Activated CD4-positive, alpha-beta T cell treated with anti-CD3 and anti-CD28 coated beads, Interleukin-2, amount 50 U/mL, for 16 hours (primary cell): ENCODE measurements around the gene ARHGEF4.
"Not testable (repeated sequence)": the region's sequence is repeated elsewhere in the genome, so short reads cannot be mapped to it uniquely, and the experiment has no call there.

Experiments used
- DNase-seq: peaks from one replicate; pipeline ENCODE4 v3.0.0-alpha.2; 2020

Gene ARHGEF4

DNA sequence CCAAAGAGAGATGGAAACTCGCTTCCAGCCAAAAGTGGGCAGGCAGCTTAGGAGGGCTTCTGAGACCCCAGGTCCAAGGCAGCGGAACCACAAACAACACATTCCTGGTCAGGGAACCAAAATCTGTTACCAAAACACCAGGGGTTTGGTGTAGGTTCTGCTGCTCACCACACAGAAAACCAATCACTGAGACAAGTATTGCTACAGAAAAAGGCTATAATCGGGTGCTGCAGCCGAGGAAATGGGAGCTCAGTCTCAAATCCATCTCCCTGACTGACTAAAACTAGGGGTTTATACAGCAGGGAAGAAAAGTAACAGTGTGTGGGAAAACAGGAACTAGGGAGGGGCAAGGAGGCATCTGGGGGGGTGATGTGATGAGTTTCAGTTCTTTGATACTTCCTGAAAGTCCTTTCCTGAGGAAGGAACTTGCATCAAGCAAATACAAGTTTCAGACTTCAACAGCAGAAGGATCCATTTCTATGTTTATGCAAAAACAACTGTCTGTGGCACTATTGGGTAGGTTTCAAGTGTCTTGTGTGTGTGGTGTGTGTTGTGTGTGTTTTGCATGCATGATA is 148.6 kb downstream of the ARHGEF4 start:
- no peak for DNase-seq

- DNase-seq: no peak
Observed at GRCh38 chr2:130985831-130986649, 149.3 kb downstream of the ARHGEF4 start.

DNA sequence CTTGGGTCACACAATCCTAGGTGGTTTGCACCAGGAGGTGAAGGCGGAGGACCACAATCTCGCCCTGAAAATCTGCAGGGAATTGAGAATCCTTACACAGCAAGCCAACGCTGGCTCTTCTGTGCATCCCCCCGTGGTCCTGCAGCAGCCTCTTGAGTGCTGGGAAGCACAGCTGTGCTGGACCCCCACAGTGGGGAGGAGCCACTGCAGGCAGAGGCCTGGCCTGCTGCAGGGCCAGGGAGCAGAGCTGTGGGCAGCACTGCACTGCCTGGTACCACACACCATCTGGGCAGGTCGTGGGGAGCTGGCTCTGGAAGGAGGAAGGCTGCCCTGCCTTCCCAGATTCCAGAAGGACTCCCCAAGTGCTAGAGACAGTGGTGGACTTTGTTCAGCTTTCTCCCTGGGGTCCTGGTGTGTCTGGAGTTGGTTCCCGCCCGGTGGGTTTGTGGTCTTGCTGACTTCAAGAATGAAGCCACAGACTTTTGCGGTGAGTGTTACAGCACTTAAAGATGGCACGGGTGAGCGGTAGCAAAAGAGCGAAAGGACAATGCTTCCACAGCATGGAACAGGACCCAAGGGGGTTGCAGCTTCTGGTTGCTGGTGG is 150.3 kb downstream of the ARHGEF4 start:
- DNase-seq: no peak

GRCh38 chr2:130987519-130988425 is 151.1 kb downstream of the ARHGEF4 start:
- no peak for DNase-seq

DNA sequence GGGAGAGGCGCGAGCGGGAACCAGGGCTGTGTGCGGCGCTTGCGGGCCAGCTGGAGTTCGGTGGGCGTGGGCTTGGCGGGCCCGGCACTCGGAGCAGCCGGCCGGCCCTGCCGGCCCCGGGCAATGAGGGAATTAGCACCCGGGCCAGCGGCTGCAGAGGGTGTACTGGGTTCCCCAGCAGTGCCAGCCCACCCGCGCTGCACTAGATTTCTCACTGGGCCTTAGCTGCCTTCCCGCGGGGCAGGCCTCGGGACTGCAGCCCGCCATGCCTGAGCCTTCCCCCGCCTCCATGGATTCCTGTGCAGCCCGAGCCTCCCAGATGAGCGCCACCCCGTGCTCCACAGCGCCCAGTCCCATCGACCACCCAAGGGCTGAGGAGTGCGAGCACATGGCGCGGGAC is 154.7 kb downstream of the ARHGEF4 start:
- not testable (repeated sequence) for DNase-seq

- not testable (repeated sequence) for DNase-seq
Observed at GRCh38 chr2:130992003-130992402, 155.3 kb downstream of the ARHGEF4 start.

GRCh38 chr2:130996691-130997090 is 160.0 kb downstream of the ARHGEF4 start:
- DNase-seq: no peak

- DNase-seq: no peak
Observed at GRCh38 chr2:130997198-130997597, 160.5 kb downstream of the ARHGEF4 start.

- DNase-seq: no peak
Observed at GRCh38 chr2:130998561-130998960, 161.8 kb downstream of the ARHGEF4 start.

- DNase-seq: no peak
Observed at GRCh38 chr2:131004446-131005209, 167.9 kb downstream of the ARHGEF4 start.

DNA sequence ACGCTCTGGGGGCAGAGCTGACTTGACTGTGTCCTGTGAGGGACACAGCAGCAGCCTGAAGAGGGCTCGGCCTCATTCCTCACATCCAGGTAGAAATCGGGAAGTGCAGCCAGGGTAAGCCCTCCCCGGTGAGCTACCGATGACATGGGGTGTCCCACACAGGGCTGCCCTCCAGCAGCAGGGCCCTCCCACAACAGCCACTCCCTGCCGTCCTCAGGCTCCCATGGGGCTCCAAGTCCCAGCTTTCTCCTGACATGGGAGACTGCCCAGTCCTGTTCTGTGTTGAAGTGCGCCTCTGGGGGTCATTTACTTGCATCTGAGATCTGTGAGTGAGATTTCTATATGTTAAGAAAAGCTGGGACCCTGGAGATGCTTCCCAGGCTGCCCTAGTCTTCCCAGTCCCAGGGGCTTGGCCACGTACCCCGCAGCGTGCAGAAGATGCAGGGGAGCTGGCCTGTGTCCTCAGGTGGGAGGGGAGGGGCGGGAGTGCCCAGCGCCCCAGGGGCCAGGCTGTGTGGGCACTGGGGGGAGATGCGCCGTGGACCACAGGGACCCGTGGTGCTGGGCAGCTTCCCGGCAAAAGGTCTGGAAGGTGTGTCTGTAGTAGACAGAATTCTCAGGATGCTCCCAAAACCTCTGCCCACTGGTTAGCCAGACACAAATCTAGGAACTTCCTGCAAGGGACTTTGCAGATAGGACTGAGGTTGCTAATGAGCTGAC is 168.7 kb downstream of the ARHGEF4 start:
- no peak for DNase-seq

GRCh38 chr2:131006561-131006960 is 169.8 kb downstream of the ARHGEF4 start:
- no peak for DNase-seq

GRCh38 chr2:131008967-131009366 is 172.3 kb downstream of the ARHGEF4 start:
- no peak for DNase-seq

- no peak for DNase-seq
Observed at GRCh38 chr2:131009713-131010475, 173.2 kb downstream of the ARHGEF4 start.

- DNase-seq: no peak
Observed at GRCh38 chr2:131010566-131010965, 173.9 kb downstream of the ARHGEF4 start.

- no peak for DNase-seq
Observed at GRCh38 chr2:131011486-131011885, 174.8 kb downstream of the ARHGEF4 start.

GRCh38 chr2:131014141-131014540 is 177.4 kb downstream of the ARHGEF4 start:
- DNase-seq: no peak

DNA sequence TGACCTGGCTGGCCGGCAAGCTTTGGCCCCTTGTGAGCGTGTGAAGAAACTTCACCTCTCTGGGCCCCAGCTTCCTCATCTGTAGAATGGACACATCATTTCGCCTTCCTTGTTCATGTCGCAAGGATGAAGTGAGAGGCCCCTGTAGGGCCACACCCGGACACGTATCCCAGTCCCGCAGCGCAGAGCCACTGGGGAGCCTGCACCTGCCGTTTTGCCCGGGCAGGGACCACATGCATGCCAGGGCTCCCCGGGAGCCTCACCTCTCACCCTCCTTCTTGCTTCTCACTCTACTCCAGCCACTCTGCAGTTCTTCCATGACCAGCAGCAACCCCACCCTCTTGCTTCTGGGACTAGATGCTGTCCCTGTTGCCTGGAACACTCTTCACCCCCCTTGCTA is 179.1 kb downstream of the ARHGEF4 start:
- DNase-seq: no peak

DNA sequence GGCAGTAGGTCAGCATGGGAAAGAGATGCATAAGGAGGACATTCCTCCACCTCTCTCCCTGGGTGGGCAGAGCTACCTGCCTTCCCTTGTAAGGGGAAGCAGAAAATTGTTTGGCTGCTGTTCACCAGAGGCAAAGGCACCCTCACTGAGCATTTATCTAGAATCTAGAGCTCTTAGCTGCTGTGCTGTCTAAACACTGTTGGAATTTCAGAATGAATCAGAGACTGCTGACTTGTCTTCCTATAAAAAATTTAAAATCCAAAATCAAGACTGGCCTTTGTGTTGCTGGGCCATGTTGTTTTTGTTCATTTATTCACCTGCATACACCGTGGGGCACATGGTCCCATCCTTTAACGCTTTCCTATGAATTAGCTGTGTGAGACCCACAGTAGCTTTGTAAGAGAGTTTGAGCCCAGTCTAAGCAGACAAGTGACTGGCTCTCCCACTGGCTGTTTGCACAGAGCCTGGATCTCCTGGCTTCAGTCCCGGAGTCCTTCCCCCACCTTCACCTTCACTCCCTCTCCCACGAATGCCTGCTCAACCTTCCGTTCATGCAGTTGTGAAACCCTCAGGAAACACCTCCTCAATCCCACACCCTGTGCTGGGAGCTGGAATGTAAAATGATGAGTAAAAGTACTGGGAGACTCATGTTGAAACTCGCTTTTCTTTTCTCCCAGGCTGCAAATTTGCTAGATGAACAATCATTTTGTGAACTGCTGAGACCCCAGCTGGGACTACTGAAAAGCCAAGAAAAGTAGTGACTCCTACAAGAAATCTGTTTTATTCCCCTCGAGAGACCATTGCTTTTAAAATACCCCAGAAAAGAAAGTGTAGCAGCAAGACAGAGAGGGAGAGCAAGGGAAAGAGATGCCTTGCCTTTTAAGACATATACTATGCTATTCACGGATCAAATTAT is 180.4 kb downstream of the ARHGEF4 start:
- no peak for DNase-seq

DNA sequence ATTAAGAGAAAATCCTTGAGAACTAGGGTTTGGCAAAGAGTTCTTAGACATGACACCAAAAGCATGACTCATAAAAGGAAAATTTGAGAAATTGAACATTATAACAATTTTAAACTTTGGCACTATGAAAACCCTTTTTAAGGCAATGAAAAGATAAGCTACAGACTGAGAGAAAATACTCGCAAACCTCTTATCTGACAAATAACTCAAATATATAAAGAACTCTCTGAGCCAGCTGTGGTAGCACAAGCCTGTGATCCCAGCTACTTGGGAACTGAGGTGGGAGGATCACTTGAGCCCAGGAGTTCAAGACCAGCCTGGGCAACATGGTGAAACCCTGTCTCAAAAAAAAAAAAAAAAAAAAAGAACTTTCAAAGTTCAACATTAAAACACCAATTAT is 186.0 kb downstream of the ARHGEF4 start:
- no peak for DNase-seq
